Placental pericyte (primary cell): Measurements from ENCODE around the gene YIF1A. TPM values are rescaled to one million over a fixed set of nuclear protein-coding genes. Genes with fewer than 3 reads are reported as not detected.

Experiments used
- total RNA-seq: library from RNA; depleted of rRNA; stranded (reverse); fragments of >200 nt; gene quantifications from 2 replicates; pipeline ENCODE4 v1.2.3, GENCODE V29; 2012

YIF1A gene, protein sequence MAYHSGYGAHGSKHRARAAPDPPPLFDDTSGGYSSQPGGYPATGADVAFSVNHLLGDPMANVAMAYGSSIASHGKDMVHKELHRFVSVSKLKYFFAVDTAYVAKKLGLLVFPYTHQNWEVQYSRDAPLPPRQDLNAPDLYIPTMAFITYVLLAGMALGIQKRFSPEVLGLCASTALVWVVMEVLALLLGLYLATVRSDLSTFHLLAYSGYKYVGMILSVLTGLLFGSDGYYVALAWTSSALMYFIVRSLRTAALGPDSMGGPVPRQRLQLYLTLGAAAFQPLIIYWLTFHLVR
- 154 and 160 TPM in 2 replicates for total RNA-seq

GRCh38 chr11:66288671-66289547 is at the start of gene YIF1A:
Gene YIF1A (minus strand): TSS chr11:66289143. CDS start chr11:66288985, 158 bp downstream.

GRCh38 chr11:66336234-66337102 is 47.5 kb upstream of the YIF1A start, which contains the start of gene RIN1:
Gene RIN1 (minus strand): TSS chr11:66336434. CDS start chr11:66336402, 32 bp downstream.

GRCh38 chr11:66316849-66317251 is 27.9 kb upstream of the YIF1A start, which contains the start of gene CD248:
Gene CD248 (minus strand): TSS chr11:66317044. CDS start chr11:66317027, 17 bp downstream.

DNA sequence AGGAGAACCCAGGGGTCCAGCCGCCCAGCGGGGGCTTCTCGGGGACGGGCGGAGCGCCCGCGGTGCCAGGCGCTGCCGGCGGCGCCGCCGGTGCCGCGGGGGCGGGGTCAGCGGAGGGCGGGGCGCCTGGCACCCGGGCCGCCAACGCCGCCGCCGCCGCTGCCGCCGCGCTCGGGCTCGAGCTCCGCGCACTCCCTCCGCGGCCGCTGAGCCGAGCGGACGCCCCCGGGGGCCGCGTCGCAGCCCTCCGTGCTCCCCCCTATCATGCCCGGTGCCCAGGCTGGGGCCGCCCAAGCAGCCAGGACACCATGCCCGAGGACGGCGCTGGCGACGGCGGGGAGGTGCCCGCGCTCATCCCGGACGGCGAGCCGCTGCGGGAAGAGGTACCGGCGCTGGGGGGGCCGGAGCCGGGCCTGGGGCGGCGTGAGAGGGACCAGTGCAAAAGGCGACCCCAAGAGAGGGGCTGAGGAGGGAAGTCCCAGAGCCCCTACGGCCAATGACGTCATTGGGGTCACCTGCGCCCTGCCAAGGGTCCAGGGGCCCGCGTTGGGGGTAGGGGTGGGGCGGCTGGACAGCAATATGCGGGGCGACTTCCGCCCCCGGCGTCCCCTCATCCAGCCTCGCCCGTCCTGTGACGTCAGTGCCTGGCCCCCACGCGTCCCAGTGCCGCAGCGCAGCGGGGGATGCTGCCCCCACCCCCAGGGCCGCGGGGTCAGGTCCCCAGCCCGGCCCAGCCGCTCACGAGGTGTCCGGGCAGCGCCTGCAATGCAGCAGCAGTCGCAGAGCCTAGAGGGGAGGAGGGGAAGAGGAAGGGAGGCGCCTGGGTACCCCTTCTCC is 3.0 kb upstream of the YIF1A start, which contains the start of gene TMEM151A:
TSS of gene TMEM151A (plus strand) at position 189 of the 837 bp plus-strand sequence. CDS start at position 309, 120 bp downstream.

GRCh38 chr11:66277471-66278362 is 11.2 kb downstream of the YIF1A start, which contains the start of gene CNIH2:
Gene CNIH2 (plus strand): TSS chr11:66278175. CDS start chr11:66278457, 282 bp downstream.

DNA sequence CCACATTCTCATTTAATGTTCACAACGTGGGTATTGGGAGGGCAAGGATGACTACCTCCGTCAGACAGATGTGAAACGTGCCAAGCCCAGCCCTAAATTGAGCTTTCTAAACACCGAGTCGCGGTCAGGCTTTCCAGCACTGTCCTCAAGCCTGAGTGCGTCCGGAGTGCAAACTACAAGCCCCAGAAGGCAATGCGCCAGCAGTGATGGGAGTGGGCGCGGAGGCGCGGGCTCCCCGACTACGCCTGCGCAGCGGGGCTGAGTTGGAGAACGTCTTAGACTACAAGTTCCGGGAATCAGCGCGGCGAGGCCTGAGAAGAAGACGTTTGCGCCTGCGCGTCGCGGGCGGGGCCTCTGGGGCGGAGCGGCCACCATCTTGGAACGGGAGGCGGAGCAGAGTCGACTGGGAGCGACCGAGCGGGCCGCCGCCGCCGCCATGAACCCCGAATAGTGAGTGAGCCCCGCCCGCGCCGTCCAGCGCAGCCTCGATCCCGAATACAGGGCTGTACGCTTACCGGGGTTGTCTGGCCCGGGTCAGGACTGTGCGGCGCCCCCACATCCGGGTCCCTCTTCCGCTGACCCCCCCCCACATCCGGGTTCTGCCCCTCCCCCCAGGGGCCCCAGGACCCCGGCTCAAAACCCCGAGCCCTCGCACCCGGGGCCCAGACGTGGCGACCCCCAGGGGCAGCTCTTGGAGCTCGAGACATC is 20.5 kb downstream of the YIF1A start, which contains the start of gene RAB1B:
TSS of gene RAB1B (plus strand) at position 396 of the 708 bp plus-strand sequence. CDS start at position 437, 41 bp downstream.

Other genes with a start within 250 kb of the YIF1A start
- gene GAL3ST3, start 240.0 kb downstream of the YIF1A start, total RNA-seq, result not detected in 2 replicates
- 176 and 206 TPM in 2 replicates for gene SF3B2, start 236.8 kb downstream of the YIF1A start, total RNA-seq
- gene PACS1, start 218.9 kb downstream of the YIF1A start, total RNA-seq, result 58.7 and 76.8 TPM in 2 replicates
- gene KLC2, start 31.4 kb downstream of the YIF1A start, total RNA-seq, result 26.3 and 33.2 TPM in 2 replicates
- 95.9 and 142 TPM in 2 replicates for gene RAB1B, start 20.5 kb downstream of the YIF1A start, total RNA-seq
- not detected in 2 replicates for gene CNIH2, start 11.0 kb downstream of the YIF1A start, total RNA-seq
- 0.88 TPM in 1 of 2 replicates, not detected in the other for gene TMEM151A, start 2.8 kb upstream of the YIF1A start, total RNA-seq
- gene CD248, start 27.9 kb upstream of the YIF1A start, total RNA-seq, result 111 and 123 TPM in 2 replicates
- gene RIN1, start 47.3 kb upstream of the YIF1A start, total RNA-seq, result 23.0 and 56.7 TPM in 2 replicates
- 70.5 and 75.3 TPM in 2 replicates for gene BRMS1, start 56.0 kb upstream of the YIF1A start, total RNA-seq
- gene B4GAT1, start 58.5 kb upstream of the YIF1A start, total RNA-seq, result 28.8 and 30.0 TPM in 2 replicates
- gene SLC29A2, start 82.6 kb upstream of the YIF1A start, total RNA-seq, result 0.29 and 0.44 TPM in 2 replicates
- not detected in 2 replicates for gene NPAS4, start 131.9 kb upstream of the YIF1A start, total RNA-seq
- 30.9 and 41.1 TPM in 2 replicates for gene MRPL11, start 149.7 kb upstream of the YIF1A start, total RNA-seq
- 11.4 and 11.9 TPM in 2 replicates for gene PELI3, start 177.8 kb upstream of the YIF1A start, total RNA-seq
- 41.8 and 61.1 TPM in 2 replicates for gene DPP3, start 191.3 kb upstream of the YIF1A start, total RNA-seq
- gene BBS1, start 221.5 kb upstream of the YIF1A start, total RNA-seq, result 29.1 and 34.4 TPM in 2 replicates